Ascending aorta (tissue), 2 donors: ENCODE measurements around the gene EMD. TPM values are rescaled to one million over a fixed set of nuclear protein-coding genes. Genes with fewer than 3 reads are reported as not detected.
A peak's percentile ranks its signal among the peaks of the same experiment; 100 is the strongest.

Source experiments
- DNase-seq, 2 donors: peaks; one replicate each; pipeline ENCODE4 v3.0.0-alpha.2; 2019; ENCODE audit warnings: low spot score in 2 of 2
- H3K27ac ChIP-seq, 2 donors: fragments of 200-600 bp; sonication (generic); one replicate each; pipeline ENCODE4 v1.5.1; 2016 to 2017; ENCODE audit warnings: mild to moderate bottlenecking in 1 of 2
- H3K27me3 ChIP-seq: fragments of 200-600 bp; sonication (generic); one replicate; pipeline ENCODE4 v1.5.1; 2017
- H3K36me3 ChIP-seq, 2 donors: fragments of 200-600 bp; sonication (generic); one replicate each; pipeline ENCODE4 v1.5.1; 2016
- H3K4me1 ChIP-seq, 2 donors: fragments of 200-600 bp; sonication (generic); one replicate each; pipeline ENCODE4 v1.5.1; 2016 to 2017; ENCODE audit warnings: mild to moderate bottlenecking in 1 of 2
- H3K4me3 ChIP-seq, 2 donors: fragments of 200-600 bp; sonication (generic); one replicate each; pipeline ENCODE4 v1.5.1; 2016 to 2017; ENCODE audit warnings: mild to moderate bottlenecking in 1 of 2
- H3K9me3 ChIP-seq, 2 donors: fragments of 200-600 bp; sonication (generic); one replicate each; pipeline ENCODE4 v1.5.1; 2016
- CTCF ChIP-seq, 3 experiments: fragments of 200-600 bp in 2 of 3; fragments of 450-650 bp in 1 of 3; sonication (generic) in 2 of 3; IDR thresholded peaks; one replicate each; pipeline ENCODE4 v1.5.1; 2016 to 2019; ENCODE audit warnings: antibody characterized with exemption in 3 of 3, mild to moderate bottlenecking in 1 of 3, moderate library complexity in 1 of 3
- intact Hi-C: fragments of 100-400 bp; cut with DNase I; formaldehyde crosslinking; loops from one replicate; pipeline ENCODE4 v1.15.1; 2023
- total RNA-seq: library from RNA; depleted of rRNA; stranded (reverse); fragments of >200 nt; gene quantifications from one replicate; pipeline ENCODE4 v1.1.0, GENCODE V29; 2016

EMD gene
- total RNA-seq, 1 donor from 2014 or later, result 86.3 TPM

- H3K9me3 ChIP-seq, result no peaks in the 10 kb centered on the region
- peaks cover 73 to 83% of the 10 kb centered on the region in 2 donors for H3K36me3 ChIP-seq
- peak overlapping the region in 1 of 2 donors; percentile 5 for H3K27ac ChIP-seq
- no peak overlapping the region for H3K4me3 ChIP-seq
- intact Hi-C loops, result no loop called here
- no peak for DNase-seq
- H3K4me1 ChIP-seq, result no peaks in the 10 kb centered on the region
- no peaks in the 10 kb centered on the region for H3K27me3 ChIP-seq
- no peak for TF ChIP-seq CTCF (IDR thresholded peaks at IDR 0.05)
Observed at GRCh38 chrX:154351183-154352011, 27.7 kb upstream of the EMD start.

GRCh38 chrX:154352012-154352401, 27.1 kb upstream of the EMD start:
- Histone ChIP-seq H3K4me3 (no peak overlapping the region), H3K9me3 (no peaks in the 10 kb centered on the region), H3K27me3 (no peaks in the 10 kb centered on the region), H3K27ac (no peak overlapping the region), H3K36me3 (peaks cover 78 to 89% of the 10 kb centered on the region in 2 donors), H3K4me1 (no peaks in the 10 kb centered on the region)
- intact Hi-C loops, result no loop called here
- no peak for DNase-seq
- no peak for TF ChIP-seq CTCF (IDR thresholded peaks at IDR 0.05)

GRCh38 chrX:154352466-154352865, 26.6 kb upstream of the EMD start:
- no peak for DNase-seq
- H3K27ac ChIP-seq, result no peak overlapping the region
- H3K4me1 ChIP-seq, result no peaks in the 10 kb centered on the region
- H3K4me3 ChIP-seq, result no peak overlapping the region
- intact Hi-C loops, result no loop called here
- no peaks in the 10 kb centered on the region for H3K27me3 ChIP-seq
- no peaks in the 10 kb centered on the region for H3K9me3 ChIP-seq
- peaks cover 82 to 94% of the 10 kb centered on the region in 2 donors for H3K36me3 ChIP-seq
- no peak for TF ChIP-seq CTCF (IDR thresholded peaks at IDR 0.05)

GRCh38 chrX:154353172-154353843, 25.8 kb upstream of the EMD start:
- H3K4me3 ChIP-seq, result no peak overlapping the region
- H3K36me3 ChIP-seq, result peaks cover 90 to 100% of the 10 kb centered on the region in 2 donors
- TF ChIP-seq CTCF (IDR thresholded peaks at IDR 0.05), result no peak
- intact Hi-C loops, result no loop called here
- H3K27ac ChIP-seq, result no peak overlapping the region
- H3K4me1 ChIP-seq, result peaks cover 0 to 2% of the 10 kb centered on the region in 2 donors
- no peaks in the 10 kb centered on the region for H3K27me3 ChIP-seq
- DNase-seq, result no peak
- H3K9me3 ChIP-seq, result no peaks in the 10 kb centered on the region

GRCh38 chrX:154354013-154354412, 25.1 kb upstream of the EMD start:
- H3K27ac ChIP-seq, result no peak overlapping the region
- H3K4me1 ChIP-seq, result peaks cover 0 to 2% of the 10 kb centered on the region in 2 donors
- DNase-seq, result no peak

More at GRCh38 chrX:154354013-154354412, 25.1 kb upstream of the EMD start:
- no peak for TF ChIP-seq CTCF (IDR thresholded peaks at IDR 0.05)
- no peaks in the 10 kb centered on the region for H3K9me3 ChIP-seq
- no peaks in the 10 kb centered on the region for H3K27me3 ChIP-seq
- intact Hi-C loops, result no loop called here
- no peak overlapping the region for H3K4me3 ChIP-seq
- H3K36me3 ChIP-seq, result peaks cover 91 to 100% of the 10 kb centered on the region in 2 donors
